Neural cell (in vitro differentiated cells): ENCODE results near the gene DNAH3. TPM values are rescaled to one million over a fixed set of nuclear protein-coding genes. Genes with fewer than 3 reads are reported as not detected.

ENCODE experiments used
- H2AFZ ChIP-seq: fragments of 200-600, 300-800 bp; sonication (generic), shearing (Covaris generic); 2 replicates; pipeline ENCODE4 v1.6.0; 2014; ENCODE audit warnings: low read depth, mild to moderate bottlenecking, antibody characterized with exemption, low read length, moderate library complexity
- H3F3A ChIP-seq: fragments of 200-600 bp; shearing (Covaris generic); 2 replicates; pipeline ENCODE4 v1.6.1; 2016; ENCODE audit warnings: mild to moderate bottlenecking, moderate library complexity, mixed read lengths, antibody characterized with exemption, low read length; ENCODE audit not compliant: insufficient read depth, poor library complexity, severe bottlenecking
- H3K27ac ChIP-seq: fragments of 200-600, 300-800 bp; sonication (generic), shearing (Covaris generic); 2 replicates; pipeline ENCODE4 v1.5.1; 2014; ENCODE audit warnings: mild to moderate bottlenecking, low read length, moderate library complexity
- H3K27me3 ChIP-seq: fragments of 300-800, 200-600 bp; sonication (generic), shearing (Covaris generic); 2 replicates; pipeline ENCODE4 v1.6.0; 2014; ENCODE audit warnings: mild to moderate bottlenecking, low read depth, low read length, moderate library complexity; ENCODE audit not compliant: insufficient read depth
- H3K36me3 ChIP-seq: fragments of 300-800, 200-600 bp; sonication (generic), shearing (Covaris generic); 2 replicates; pipeline ENCODE4 v1.5.1; 2014; ENCODE audit warnings: mild to moderate bottlenecking, antibody characterized with exemption, low read length, moderate library complexity; ENCODE audit not compliant: insufficient read depth
- H3K4me2 ChIP-seq: fragments of 300-800, 200-600 bp; sonication (generic), shearing (Covaris generic); 2 replicates; pipeline ENCODE4 v1.6.0; 2014; ENCODE audit warnings: mild to moderate bottlenecking, low read length
- H3K4me3 ChIP-seq: fragments of 300-800, 200-600 bp; sonication (generic), shearing (Covaris generic); 2 replicates; pipeline ENCODE4 v1.5.1; 2014; ENCODE audit warnings: mild to moderate bottlenecking, low read length, moderate library complexity
- H3K79me2 ChIP-seq: fragments of 200-600 bp; shearing (Covaris generic); replicated peaks from 2 replicates; pipeline ENCODE4 v1.6.0; 2014; ENCODE audit warnings: mild to moderate bottlenecking, low read length, moderate library complexity; ENCODE audit not compliant: insufficient read depth
- H3K9ac ChIP-seq: fragments of 300-800, 200-600 bp; sonication (generic), shearing (Covaris generic); 2 replicates; pipeline ENCODE4 v1.6.1; 2016; ENCODE audit warnings: mild to moderate bottlenecking, low read length, mixed read lengths
- H3K9me2 ChIP-seq: fragments of 200-600 bp; shearing (Covaris generic); 2 replicates; pipeline ENCODE4 v1.6.1; 2016; ENCODE audit warnings: mild to moderate bottlenecking, low read length, mixed read lengths; ENCODE audit not compliant: insufficient read depth
- H3K9me3 ChIP-seq: fragments of 200-600, 300-800 bp; sonication (generic), shearing (Covaris generic); 2 replicates; pipeline ENCODE4 v1.6.1; 2016; ENCODE audit warnings: mild to moderate bottlenecking, mixed run types, low read length, moderate library complexity, mixed read lengths
- H4K20me1 ChIP-seq: fragments of 200-600 bp; shearing (Covaris generic); 2 replicates; pipeline ENCODE4 v1.6.1; 2016; ENCODE audit warnings: mild to moderate bottlenecking, mixed run types; ENCODE audit not compliant: insufficient read depth
- EP300 ChIP-seq: fragments of 450-650 bp; conservative IDR thresholded peaks from 2 replicates; pipeline ENCODE4 v1.6.1; 2014; ENCODE audit warnings: antibody characterized with exemption, mild to moderate bottlenecking, moderate library complexity; ENCODE audit not compliant: poor library complexity, severe bottlenecking
- EZH2 ChIP-seq: fragments of 200-600, 300-800 bp; shearing (Covaris generic), sonication (generic); IDR thresholded peaks from 2 replicates; pipeline ENCODE4 v1.6.1; 2014; ENCODE audit warnings: antibody characterized with exemption, low read length, borderline replicate concordance, mild to moderate bottlenecking; ENCODE audit not compliant: insufficient read depth, poor library complexity, severe bottlenecking
- MXI1 ChIP-seq: fragments of 450-650 bp; conservative IDR thresholded peaks from 2 replicates; pipeline ENCODE4 v1.6.1; 2014; ENCODE audit warnings: antibody characterized with exemption, mild to moderate bottlenecking; ENCODE audit not compliant: poor library complexity, severe bottlenecking
- POLR2AphosphoS5 ChIP-seq: IDR thresholded peaks from 2 replicates; pipeline ENCODE4 v1.6.1; 2012
- RAD21 ChIP-seq: fragments of 450-650 bp; conservative IDR thresholded peaks from 2 replicates; pipeline ENCODE4 v1.6.1; 2014; ENCODE audit warnings: antibody characterized with exemption, mild to moderate bottlenecking, moderate library complexity
- SMC3 ChIP-seq: fragments of 450-650 bp; conservative IDR thresholded peaks from 2 replicates; pipeline ENCODE4 v1.6.1; 2014; ENCODE audit warnings: antibody characterized with exemption, mild to moderate bottlenecking, moderate library complexity; ENCODE audit not compliant: poor library complexity
- TAF1 ChIP-seq: IDR thresholded peaks from 2 replicates; pipeline ENCODE4 v1.6.1; 2012; ENCODE audit warnings: low read depth
- polyA plus RNA-seq: library from polyadenylated mRNA; depleted of rRNA; stranded (reverse); fragments of >200 nt; gene quantifications from 2 replicates; pipeline ENCODE4 v1.2.3, GENCODE V29; 2014
- TF ChIP-seq, protein P1 (sequence below): fragments of 450-650 bp; IDR thresholded peaks from 2 replicates; pipeline ENCODE4 v1.5.1; 2014; ENCODE audit warnings: antibody characterized with exemption, mild to moderate bottlenecking, moderate library complexity; ENCODE audit not compliant: poor library complexity, severe bottlenecking
- TF ChIP-seq, protein P2 (sequence below): IDR thresholded peaks from 2 replicates; pipeline ENCODE4 v1.6.1; 2012; ENCODE audit warnings: borderline replicate concordance

Gene DNAH3
- polyA plus RNA-seq, 1 donor from 2014 or later = 0.06 TPM

DNA sequence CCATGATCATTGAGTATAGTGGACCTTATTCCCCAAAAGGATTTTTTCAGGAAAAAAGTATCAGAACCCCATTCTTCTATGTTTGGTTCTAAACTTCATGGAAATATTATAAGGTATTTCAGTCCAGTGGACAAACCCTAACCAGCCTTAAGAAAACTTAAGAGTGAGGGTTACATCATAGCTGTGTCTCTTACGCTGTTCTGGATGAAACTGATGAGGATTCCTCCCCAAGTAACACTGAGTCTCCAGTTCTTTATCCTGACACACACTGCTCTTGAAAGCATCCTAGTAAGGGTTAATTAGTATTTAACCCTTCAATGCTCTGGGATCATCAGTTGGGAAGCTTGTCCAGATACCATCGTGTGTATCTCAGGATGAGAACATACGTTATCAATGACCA, 245.1 kb downstream of the DNAH3 start:
- H4K20me1 ChIP-seq = no peaks in the 10 kb centered on the region
- no peak overlapping the region for H3K4me2 ChIP-seq
- no peak overlapping the region for H3K4me3 ChIP-seq
- no peaks in the 10 kb centered on the region for H3K9me2 ChIP-seq
- H3K9me3 ChIP-seq = no peaks in the 10 kb centered on the region
- H3K36me3 ChIP-seq = no peaks in the 10 kb centered on the region
- no peaks in the 10 kb centered on the region for H3K27me3 ChIP-seq
- H3F3A ChIP-seq = no peaks in the 10 kb centered on the region
- H3K27ac ChIP-seq = no peak overlapping the region
- no peak overlapping the region for H2AFZ ChIP-seq
- peaks cover 20% of the 10 kb centered on the region for H3K79me2 ChIP-seq
- H3K9ac ChIP-seq = no peak overlapping the region
- TF ChIP-seq TAF1 = no peak
- no peak for TF ChIP-seq EP300
- TF ChIP-seq MXI1 = no peak
- TF ChIP-seq, protein P1, sequence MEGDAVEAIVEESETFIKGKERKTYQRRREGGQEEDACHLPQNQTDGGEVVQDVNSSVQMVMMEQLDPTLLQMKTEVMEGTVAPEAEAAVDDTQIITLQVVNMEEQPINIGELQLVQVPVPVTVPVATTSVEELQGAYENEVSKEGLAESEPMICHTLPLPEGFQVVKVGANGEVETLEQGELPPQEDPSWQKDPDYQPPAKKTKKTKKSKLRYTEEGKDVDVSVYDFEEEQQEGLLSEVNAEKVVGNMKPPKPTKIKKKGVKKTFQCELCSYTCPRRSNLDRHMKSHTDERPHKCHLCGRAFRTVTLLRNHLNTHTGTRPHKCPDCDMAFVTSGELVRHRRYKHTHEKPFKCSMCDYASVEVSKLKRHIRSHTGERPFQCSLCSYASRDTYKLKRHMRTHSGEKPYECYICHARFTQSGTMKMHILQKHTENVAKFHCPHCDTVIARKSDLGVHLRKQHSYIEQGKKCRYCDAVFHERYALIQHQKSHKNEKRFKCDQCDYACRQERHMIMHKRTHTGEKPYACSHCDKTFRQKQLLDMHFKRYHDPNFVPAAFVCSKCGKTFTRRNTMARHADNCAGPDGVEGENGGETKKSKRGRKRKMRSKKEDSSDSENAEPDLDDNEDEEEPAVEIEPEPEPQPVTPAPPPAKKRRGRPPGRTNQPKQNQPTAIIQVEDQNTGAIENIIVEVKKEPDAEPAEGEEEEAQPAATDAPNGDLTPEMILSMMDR = no peak
- TF ChIP-seq EZH2 = no peak
- no peak for TF ChIP-seq POLR2AphosphoS5
- TF ChIP-seq, protein P2, sequence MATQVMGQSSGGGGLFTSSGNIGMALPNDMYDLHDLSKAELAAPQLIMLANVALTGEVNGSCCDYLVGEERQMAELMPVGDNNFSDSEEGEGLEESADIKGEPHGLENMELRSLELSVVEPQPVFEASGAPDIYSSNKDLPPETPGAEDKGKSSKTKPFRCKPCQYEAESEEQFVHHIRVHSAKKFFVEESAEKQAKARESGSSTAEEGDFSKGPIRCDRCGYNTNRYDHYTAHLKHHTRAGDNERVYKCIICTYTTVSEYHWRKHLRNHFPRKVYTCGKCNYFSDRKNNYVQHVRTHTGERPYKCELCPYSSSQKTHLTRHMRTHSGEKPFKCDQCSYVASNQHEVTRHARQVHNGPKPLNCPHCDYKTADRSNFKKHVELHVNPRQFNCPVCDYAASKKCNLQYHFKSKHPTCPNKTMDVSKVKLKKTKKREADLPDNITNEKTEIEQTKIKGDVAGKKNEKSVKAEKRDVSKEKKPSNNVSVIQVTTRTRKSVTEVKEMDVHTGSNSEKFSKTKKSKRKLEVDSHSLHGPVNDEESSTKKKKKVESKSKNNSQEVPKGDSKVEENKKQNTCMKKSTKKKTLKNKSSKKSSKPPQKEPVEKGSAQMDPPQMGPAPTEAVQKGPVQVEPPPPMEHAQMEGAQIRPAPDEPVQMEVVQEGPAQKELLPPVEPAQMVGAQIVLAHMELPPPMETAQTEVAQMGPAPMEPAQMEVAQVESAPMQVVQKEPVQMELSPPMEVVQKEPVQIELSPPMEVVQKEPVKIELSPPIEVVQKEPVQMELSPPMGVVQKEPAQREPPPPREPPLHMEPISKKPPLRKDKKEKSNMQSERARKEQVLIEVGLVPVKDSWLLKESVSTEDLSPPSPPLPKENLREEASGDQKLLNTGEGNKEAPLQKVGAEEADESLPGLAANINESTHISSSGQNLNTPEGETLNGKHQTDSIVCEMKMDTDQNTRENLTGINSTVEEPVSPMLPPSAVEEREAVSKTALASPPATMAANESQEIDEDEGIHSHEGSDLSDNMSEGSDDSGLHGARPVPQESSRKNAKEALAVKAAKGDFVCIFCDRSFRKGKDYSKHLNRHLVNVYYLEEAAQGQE = no peak
- no peak for TF ChIP-seq SMC3
- TF ChIP-seq RAD21 = no peak

DNA sequence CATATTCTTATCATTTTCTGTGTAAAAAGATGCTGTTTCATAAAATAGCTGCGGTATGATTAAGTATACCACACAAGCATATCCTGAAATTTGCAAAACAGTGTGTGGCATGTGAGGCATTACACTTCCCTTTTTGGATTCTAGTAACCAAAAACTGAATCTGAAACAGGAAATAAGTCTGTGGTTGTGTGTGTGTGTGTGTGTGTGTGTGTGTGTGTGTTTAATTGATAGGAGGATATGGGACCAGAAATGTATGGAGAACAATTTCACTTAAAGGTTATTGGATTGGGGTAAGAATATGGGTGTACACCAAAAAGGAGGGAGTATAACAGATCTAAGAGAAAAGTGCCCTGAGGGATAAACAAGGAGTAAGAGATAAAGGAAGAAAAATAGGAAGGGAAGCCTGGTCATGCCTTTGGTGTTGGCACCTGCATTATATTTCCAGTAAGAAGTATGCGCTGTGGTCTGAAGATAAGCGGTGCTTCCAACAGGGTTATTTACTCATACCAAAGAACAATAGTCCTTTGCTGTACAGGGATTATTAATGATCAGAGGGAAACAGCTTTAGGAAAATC, 246.1 kb downstream of the DNAH3 start:
- H3K79me2 ChIP-seq = peaks cover 23% of the 10 kb centered on the region
- H3K9me2 ChIP-seq = no peaks in the 10 kb centered on the region
- H3K27me3 ChIP-seq = no peaks in the 10 kb centered on the region
- H3K27ac ChIP-seq = no peak overlapping the region
- TF ChIP-seq EP300 (no peak), POLR2AphosphoS5 (no peak), TAF1 (no peak), MXI1 (no peak), RAD21 (no peak)
- TF ChIP-seq, protein P1 = no peak
- no peaks in the 10 kb centered on the region for H3K36me3 ChIP-seq
- no peak overlapping the region for H3K4me3 ChIP-seq
- no peaks in the 10 kb centered on the region for H4K20me1 ChIP-seq
- no peak overlapping the region for H3K9ac ChIP-seq
- H3F3A ChIP-seq = no peaks in the 10 kb centered on the region
- H3K4me2 ChIP-seq = no peak overlapping the region
- H2AFZ ChIP-seq = no peak overlapping the region
- no peaks in the 10 kb centered on the region for H3K9me3 ChIP-seq
